ENCODE results near the gene KLHDC8A.
A peak's percentile ranks its signal among the peaks of the same experiment; 100 is the strongest.

The KLHDC8A gene

DNA sequence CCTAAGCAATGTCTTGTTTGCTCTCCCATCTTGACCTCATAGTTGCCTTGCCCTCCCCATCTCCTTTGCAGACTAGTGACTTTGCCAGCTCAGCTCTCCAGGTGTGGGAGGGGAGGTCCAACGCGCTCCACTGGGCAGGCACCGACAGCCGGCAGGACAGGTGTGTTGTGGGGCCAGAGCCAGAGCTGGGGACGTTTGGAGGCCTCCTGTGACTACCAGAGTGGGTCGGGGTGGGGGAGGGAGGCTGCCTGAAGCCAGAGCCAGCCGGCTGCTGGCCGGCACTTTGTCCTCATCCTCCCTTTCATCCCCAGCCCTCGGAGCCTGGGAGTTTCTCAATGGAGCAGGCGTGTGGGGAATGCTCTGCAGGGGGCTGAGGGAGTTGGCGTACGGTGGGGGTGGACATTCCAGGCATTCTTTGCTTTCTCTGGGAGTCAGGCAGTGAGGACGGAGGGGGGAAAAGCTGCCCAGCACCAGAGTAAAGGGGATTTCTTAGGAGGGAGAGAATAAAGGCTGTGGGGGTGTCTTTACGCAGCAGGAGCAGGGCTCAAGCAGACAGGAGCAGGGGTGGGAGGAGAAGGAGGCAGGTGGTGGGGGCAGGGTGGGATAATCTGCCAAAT, 55.4 kb downstream of the KLHDC8A start:
- ChIA-PET POLR2A (interaction anchor here (0.6 to 1.9 kb wide), 8 partner anchors 13 to 38 kb away, joined by 3 to 10 read pairs (median 6); partner anchors contain the start of gene NUAK2), CTCF (interaction anchor here (0.5 to 3.6 kb wide), 5 partner anchors 9 to 45 kb away, joined by 3 to 18 read pairs (median 4); no protein-coding TSS in a partner anchor)
- H3K4me3 ChIP-seq (ENCODE audit: low read depth, low read length), result peak overlapping the region; percentile 21
- peaks cover 0 to 28% of the 10 kb centered on the region in 2 experiments; a peak in 2 of 3 replicates for H3K36me3 ChIP-seq (ENCODE audit: control insufficient read depth in 2 of 2, insufficient read depth in 1 of 2, low read length in 2 of 2)
- H3K4me1 ChIP-seq (ENCODE audit: control insufficient read depth, insufficient read depth, low read length), result peaks cover 7% of the 10 kb centered on the region
- peak overlapping the region; percentile 22; the same call in 1 of the 2 replicates for H3K27ac ChIP-seq (ENCODE audit: extremely low read depth, low read depth, low read length)
- no peaks in the 10 kb centered on the region for H3K9me3 ChIP-seq (ENCODE audit: control insufficient read depth, insufficient read depth, low read depth, low read length)
- TF ChIP-seq EGR2 (tag by site-specific recombination; IDR thresholded peaks at IDR 0.05; ENCODE audit: low read depth) (peak; percentile 99), ZNF266 (tag by site-specific recombination; IDR thresholded peaks at IDR 0.05; ENCODE audit: low read depth) (no peak), ZNF629 (tag by site-specific recombination; IDR thresholded peaks at IDR 0.05) (peak; percentile 47; the same call in 1 of the 2 replicates), ZNF837 (tag by site-specific recombination; IDR thresholded peaks at IDR 0.05) (no peak), ZBTB17 (tag by site-specific recombination; IDR thresholded peaks at IDR 0.05) (peak; percentile 71), ZNF341 (tag by site-specific recombination; IDR thresholded peaks at IDR 0.05; ENCODE audit: low read depth) (peak; percentile 84), WT1 (tag by site-specific recombination; IDR thresholded peaks at IDR 0.05) (peak; percentile 99), GLIS1 (tag by site-specific recombination; IDR thresholded peaks at IDR 0.05) (peak; percentile 100), MZF1 (tag by site-specific recombination; IDR thresholded peaks at IDR 0.05; ENCODE audit: borderline replicate concordance) (0 out of 2 replicates have a peak, but pooled peaks have one; percentile 14), ZNF391 (tag by site-specific recombination; IDR thresholded peaks at IDR 0.05; ENCODE audit: borderline replicate concordance, low read depth) (no peak), ZNF121 (tag by site-specific recombination; IDR thresholded peaks at IDR 0.05) (no peak), ZNF311 (tag by site-specific recombination; IDR thresholded peaks at IDR 0.05; ENCODE audit: borderline replicate concordance) (no peak), ZNF747 (tag by site-specific recombination; IDR thresholded peaks at IDR 0.05) (no peak), ZIC2 (tag by site-specific recombination; IDR thresholded peaks at IDR 0.05) (peak; percentile 78), ZBTB48 (tag by site-specific recombination; IDR thresholded peaks at IDR 0.05) (no peak), BCL11A (tag by site-specific recombination; IDR thresholded peaks at IDR 0.05; ENCODE audit: low read depth) (no peak), ZNF558 (tag by site-specific recombination; IDR thresholded peaks at IDR 0.05) (no peak), ZEB2 (tag by site-specific recombination; IDR thresholded peaks at IDR 0.05) (peak; percentile 65), ZFHX2 (tag by site-specific recombination; conservative IDR thresholded peaks at IDR 0.05) (peak; percentile 98), ZFP69B (tag by site-specific recombination; IDR thresholded peaks at IDR 0.05) (no peak), PRDM1 (tag by site-specific recombination; IDR thresholded peaks at IDR 0.05) (peak; percentile 83), ZNF274 (IDR thresholded peaks at IDR 0.05; ENCODE audit: low read length) (no peak), ZNF274 (tag by site-specific recombination; IDR thresholded peaks at IDR 0.05; ENCODE audit: borderline replicate concordance) (no peak), ZNF521 (tag by site-specific recombination; IDR thresholded peaks at IDR 0.05) (no peak)
- TF ChIP-seq, protein P1, sequence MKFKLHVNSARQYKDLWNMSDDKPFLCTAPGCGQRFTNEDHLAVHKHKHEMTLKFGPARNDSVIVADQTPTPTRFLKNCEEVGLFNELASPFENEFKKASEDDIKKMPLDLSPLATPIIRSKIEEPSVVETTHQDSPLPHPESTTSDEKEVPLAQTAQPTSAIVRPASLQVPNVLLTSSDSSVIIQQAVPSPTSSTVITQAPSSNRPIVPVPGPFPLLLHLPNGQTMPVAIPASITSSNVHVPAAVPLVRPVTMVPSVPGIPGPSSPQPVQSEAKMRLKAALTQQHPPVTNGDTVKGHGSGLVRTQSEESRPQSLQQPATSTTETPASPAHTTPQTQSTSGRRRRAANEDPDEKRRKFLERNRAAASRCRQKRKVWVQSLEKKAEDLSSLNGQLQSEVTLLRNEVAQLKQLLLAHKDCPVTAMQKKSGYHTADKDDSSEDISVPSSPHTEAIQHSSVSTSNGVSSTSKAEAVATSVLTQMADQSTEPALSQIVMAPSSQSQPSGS (tag by site-specific recombination; IDR thresholded peaks at IDR 0.05; ENCODE audit: low read depth), result no peak
- TF ChIP-seq, protein P2, sequence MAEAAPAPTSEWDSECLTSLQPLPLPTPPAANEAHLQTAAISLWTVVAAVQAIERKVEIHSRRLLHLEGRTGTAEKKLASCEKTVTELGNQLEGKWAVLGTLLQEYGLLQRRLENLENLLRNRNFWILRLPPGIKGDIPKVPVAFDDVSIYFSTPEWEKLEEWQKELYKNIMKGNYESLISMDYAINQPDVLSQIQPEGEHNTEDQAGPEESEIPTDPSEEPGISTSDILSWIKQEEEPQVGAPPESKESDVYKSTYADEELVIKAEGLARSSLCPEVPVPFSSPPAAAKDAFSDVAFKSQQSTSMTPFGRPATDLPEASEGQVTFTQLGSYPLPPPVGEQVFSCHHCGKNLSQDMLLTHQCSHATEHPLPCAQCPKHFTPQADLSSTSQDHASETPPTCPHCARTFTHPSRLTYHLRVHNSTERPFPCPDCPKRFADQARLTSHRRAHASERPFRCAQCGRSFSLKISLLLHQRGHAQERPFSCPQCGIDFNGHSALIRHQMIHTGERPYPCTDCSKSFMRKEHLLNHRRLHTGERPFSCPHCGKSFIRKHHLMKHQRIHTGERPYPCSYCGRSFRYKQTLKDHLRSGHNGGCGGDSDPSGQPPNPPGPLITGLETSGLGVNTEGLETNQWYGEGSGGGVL (tag by site-specific recombination; IDR thresholded peaks at IDR 0.05), result peak; percentile 94
- TF ChIP-seq, protein P3, sequence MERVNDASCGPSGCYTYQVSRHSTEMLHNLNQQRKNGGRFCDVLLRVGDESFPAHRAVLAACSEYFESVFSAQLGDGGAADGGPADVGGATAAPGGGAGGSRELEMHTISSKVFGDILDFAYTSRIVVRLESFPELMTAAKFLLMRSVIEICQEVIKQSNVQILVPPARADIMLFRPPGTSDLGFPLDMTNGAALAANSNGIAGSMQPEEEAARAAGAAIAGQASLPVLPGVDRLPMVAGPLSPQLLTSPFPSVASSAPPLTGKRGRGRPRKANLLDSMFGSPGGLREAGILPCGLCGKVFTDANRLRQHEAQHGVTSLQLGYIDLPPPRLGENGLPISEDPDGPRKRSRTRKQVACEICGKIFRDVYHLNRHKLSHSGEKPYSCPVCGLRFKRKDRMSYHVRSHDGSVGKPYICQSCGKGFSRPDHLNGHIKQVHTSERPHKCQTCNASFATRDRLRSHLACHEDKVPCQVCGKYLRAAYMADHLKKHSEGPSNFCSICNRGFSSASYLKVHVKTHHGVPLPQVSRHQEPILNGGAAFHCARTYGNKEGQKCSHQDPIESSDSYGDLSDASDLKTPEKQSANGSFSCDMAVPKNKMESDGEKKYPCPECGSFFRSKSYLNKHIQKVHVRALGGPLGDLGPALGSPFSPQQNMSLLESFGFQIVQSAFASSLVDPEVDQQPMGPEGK (tag by site-specific recombination; IDR thresholded peaks at IDR 0.05), result peak; percentile 44
- TF ChIP-seq, protein P4, sequence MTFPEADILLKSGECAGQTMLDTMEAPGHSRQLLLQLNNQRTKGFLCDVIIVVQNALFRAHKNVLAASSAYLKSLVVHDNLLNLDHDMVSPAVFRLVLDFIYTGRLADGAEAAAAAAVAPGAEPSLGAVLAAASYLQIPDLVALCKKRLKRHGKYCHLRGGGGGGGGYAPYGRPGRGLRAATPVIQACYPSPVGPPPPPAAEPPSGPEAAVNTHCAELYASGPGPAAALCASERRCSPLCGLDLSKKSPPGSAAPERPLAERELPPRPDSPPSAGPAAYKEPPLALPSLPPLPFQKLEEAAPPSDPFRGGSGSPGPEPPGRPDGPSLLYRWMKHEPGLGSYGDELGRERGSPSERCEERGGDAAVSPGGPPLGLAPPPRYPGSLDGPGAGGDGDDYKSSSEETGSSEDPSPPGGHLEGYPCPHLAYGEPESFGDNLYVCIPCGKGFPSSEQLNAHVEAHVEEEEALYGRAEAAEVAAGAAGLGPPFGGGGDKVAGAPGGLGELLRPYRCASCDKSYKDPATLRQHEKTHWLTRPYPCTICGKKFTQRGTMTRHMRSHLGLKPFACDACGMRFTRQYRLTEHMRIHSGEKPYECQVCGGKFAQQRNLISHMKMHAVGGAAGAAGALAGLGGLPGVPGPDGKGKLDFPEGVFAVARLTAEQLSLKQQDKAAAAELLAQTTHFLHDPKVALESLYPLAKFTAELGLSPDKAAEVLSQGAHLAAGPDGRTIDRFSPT (tag by site-specific recombination; IDR thresholded peaks at IDR 0.05), result peak; percentile 70; the same call in 1 of the 2 replicates

Data from HEK293 (cell line).